GM12878 (cell line): Measurements from ENCODE around the gene C1orf21. TPM values are rescaled to one million over a fixed set of nuclear protein-coding genes. Genes with fewer than 3 reads are reported as not detected.

ENCODE experiments used
- ATAC-seq: fragments of 200-7000 bp; cut with Tn5 transposase; 3 replicates; pipeline ENCODE4 v1.9.1; 2020; ENCODE audit warnings: mild to moderate bottlenecking, moderate library complexity
- BruUV-seq: library from RNA; stranded (reverse); fragments of 400-500 nt; replicated peaks from 2 replicates; lab custom pipeline; 2021; lab: Mats Ljungman, UMichigan
- CTCF ChIA-PET: fragments of 300-600 bp; sonication (Branson Sonifier 250); formaldehyde crosslinking; extraction: SDS; loops from one replicate; lab custom pipeline; 2021; ENCODE audit warnings: inconsistent platforms; lab: Yijun Ruan, JAX
- POLR2A ChIA-PET: fragments of 350-600 bp; formaldehyde crosslinking; extraction: SDS; loops from one replicate; lab custom pipeline; 2021; ENCODE audit warnings: inconsistent platforms; lab: Charles Lee
- RAD21 ChIA-PET: fragments of 300-600 bp; sonication (Branson Sonifier 250); formaldehyde crosslinking; loops from one replicate; lab custom pipeline; 2023; ENCODE audit warnings: antibody characterized with exemption; ENCODE audit not compliant: unreplicated experiment; lab: Charles Lee
- SMC1A ChIA-PET: fragments of 300-600 bp; sonication (Branson Sonifier 250); formaldehyde crosslinking; loops from one replicate; lab custom pipeline; 2023; ENCODE audit not compliant: unreplicated experiment, uncharacterized antibody; lab: Charles Lee
- DNase-seq: peaks from one replicate; pipeline ENCODE4 v3.0.0-alpha.2; 2011; ENCODE audit warnings: low read depth, low spot score
- FAIRE-seq: peaks from 3 replicates; lab custom pipeline; 2011; peaks lifted over from hg19 to GRCh38; lab: Jason Lieb, UNC
- H2AFZ ChIP-seq: 2 replicates; pipeline ENCODE4 v1.6.0; 2011; ENCODE audit warnings: low read depth, low read length, control low read depth; ENCODE audit not compliant: control insufficient read depth
- H3K27ac ChIP-seq: 2 replicates; pipeline ENCODE4 v1.5.1; 2011; ENCODE audit warnings: control low read depth; ENCODE audit not compliant: control insufficient read depth, insufficient read depth
- H3K27me3 ChIP-seq, 2 experiments: replicated peaks in 1 of 2; 2 replicates each; pipeline versions ENCODE4 v1.6.0 to v1.6.1; 2011; ENCODE audit warnings: low read length in 1 of 2; ENCODE audit not compliant: control insufficient read depth in 2 of 2, insufficient read depth in 2 of 2
- H3K36me3 ChIP-seq, 2 experiments: 2 replicates each; pipeline ENCODE4 v1.5.1; 2011; ENCODE audit warnings: low read length in 1 of 2; ENCODE audit not compliant: control insufficient read depth in 2 of 2, insufficient read depth in 2 of 2
- H3K4me1 ChIP-seq: 2 replicates; pipeline ENCODE4 v1.6.1; 2011; ENCODE audit warnings: mild to moderate bottlenecking, low read length, moderate library complexity, mixed read lengths; ENCODE audit not compliant: control insufficient read depth, insufficient read depth
- H3K4me2 ChIP-seq: 2 replicates; pipeline ENCODE4 v1.6.0; 2011; ENCODE audit warnings: control low read depth; ENCODE audit not compliant: control insufficient read depth, insufficient read depth
- H3K4me3 ChIP-seq: fragments of 200-600 bp; sonication (generic); 2 replicates; pipeline ENCODE4 v1.5.1; 2016
- H3K79me2 ChIP-seq: 2 replicates; pipeline ENCODE4 v1.6.0; 2011; ENCODE audit warnings: low read length; ENCODE audit not compliant: control insufficient read depth, insufficient read depth
- H3K9ac ChIP-seq: 2 replicates; pipeline ENCODE4 v1.8.0; 2011; ENCODE audit warnings: low read length, control low read depth, mixed read lengths; ENCODE audit not compliant: control insufficient read depth, insufficient read depth
- H3K9me3 ChIP-seq: replicated peaks from 3 replicates; pipeline ENCODE4 v1.5.1; 2011; ENCODE audit warnings: mild to moderate bottlenecking, low read length; ENCODE audit not compliant: control insufficient read depth, insufficient read depth
- H4K20me1 ChIP-seq: 2 replicates; pipeline ENCODE4 v1.6.0; 2011; ENCODE audit not compliant: control insufficient read depth, insufficient read depth
- ATF7 ChIP-seq: fragments of 450-650 bp; IDR thresholded peaks from 2 replicates; pipeline ENCODE4 v1.6.1; 2016; ENCODE audit warnings: low read depth, mild to moderate bottlenecking
- JUNB ChIP-seq: IDR thresholded peaks from 2 replicates; pipeline ENCODE4 v1.6.1; 2016; ENCODE audit warnings: antibody characterized with exemption, mild to moderate bottlenecking
- MXI1 ChIP-seq: fragments of 150-350 bp; IDR thresholded peaks from 2 replicates; pipeline ENCODE4 v1.6.1; 2011; ENCODE audit warnings: low read depth, mild to moderate bottlenecking, inconsistent platforms, low read length, improper control_type of control experiment
- NFYB ChIP-seq: IDR thresholded peaks from 2 replicates; pipeline ENCODE4 v1.6.1; 2011; ENCODE audit warnings: low read depth, mild to moderate bottlenecking, low read length, improper control_type of control experiment, moderate library complexity; ENCODE audit not compliant: insufficient read depth
- SIN3A ChIP-seq: IDR thresholded peaks from 2 replicates; pipeline ENCODE4 v1.6.1; 2012; ENCODE audit warnings: low read depth, low read length, improper control_type of control experiment
- SUPT20H ChIP-seq: IDR thresholded peaks from 2 replicates; pipeline ENCODE4 v1.6.1; 2011; ENCODE audit warnings: low read depth, mild to moderate bottlenecking, low read length, moderate library complexity, borderline replicate concordance; ENCODE audit not compliant: control insufficient read depth
- ZZZ3 ChIP-seq: IDR thresholded peaks from 2 replicates; pipeline ENCODE4 v1.6.1; 2011; ENCODE audit warnings: low read depth; ENCODE audit not compliant: control insufficient read depth, insufficient read length
- WGBS: methylation state at CpG from one replicate; pipeline ENCODE4 v1.1.6; 2016; ENCODE audit warnings: low lambda C conversion rate; ENCODE audit not compliant: insufficient replicate concordance, insufficient coverage; ENCODE audit errors: missing lambda C conversion rate; 5-methylcytosine and 5-hydroxymethylcytosine counted together
- in situ Hi-C: fragments of 300-500 bp; cut with MboI; formaldehyde crosslinking; loops from 9 replicates; pipeline ENCODE4 v1.14.3; 2018; ENCODE audit warnings: mixed read lengths
- intact Hi-C: fragments of 100-400 bp; cut with micrococcal nuclease; formaldehyde crosslinking; loops from one replicate; pipeline ENCODE4 v1.14.2; 2022; ENCODE audit not compliant: unreplicated experiment
- polyA plus RNA-seq, 11 experiments: library from polyadenylated mRNA; depleted of rRNA in 4 of 11; unstranded in 6 of 11; stranded (reverse) in 5 of 11; fragments of >200 nt; fragmentation: Nextera tagmentation in 4 of 11; fragmentation: Illumina TruSeq in 1 of 11; extraction: Ambion mirVana in 4 of 11; extraction: Trizol in 1 of 11; gene quantifications; 1 replicate in 1 of 11; 2 replicates in 10 of 11; pipeline versions ENCODE4 v1.2.1 to v1.2.3, GENCODE V29; 2011 to 2016; ENCODE audit warnings: inconsistent platforms in 2 of 11, missing spikeins in 2 of 11, low read depth in 1 of 11
- total RNA-seq, 4 experiments: library from RNA; depleted of rRNA in 3 of 4; stranded (reverse); fragments of >200 nt in 3 of 4; fragmentation: Illumina TruSeq in 1 of 4; extraction: Trizol in 1 of 4; gene quantifications; 2 replicates each; pipeline versions ENCODE4 v1.2.1 to v1.2.3, GENCODE V29; 2013 to 2021

C1orf21 gene
- total and polyA plus RNA-seq, 10 of the 15 experiments (the other 5 are each of a cell fraction or from before 2014, with no cell fraction given): 0.03 to 1.6 (median 0.17) TPM; not detected in 3

DNA sequence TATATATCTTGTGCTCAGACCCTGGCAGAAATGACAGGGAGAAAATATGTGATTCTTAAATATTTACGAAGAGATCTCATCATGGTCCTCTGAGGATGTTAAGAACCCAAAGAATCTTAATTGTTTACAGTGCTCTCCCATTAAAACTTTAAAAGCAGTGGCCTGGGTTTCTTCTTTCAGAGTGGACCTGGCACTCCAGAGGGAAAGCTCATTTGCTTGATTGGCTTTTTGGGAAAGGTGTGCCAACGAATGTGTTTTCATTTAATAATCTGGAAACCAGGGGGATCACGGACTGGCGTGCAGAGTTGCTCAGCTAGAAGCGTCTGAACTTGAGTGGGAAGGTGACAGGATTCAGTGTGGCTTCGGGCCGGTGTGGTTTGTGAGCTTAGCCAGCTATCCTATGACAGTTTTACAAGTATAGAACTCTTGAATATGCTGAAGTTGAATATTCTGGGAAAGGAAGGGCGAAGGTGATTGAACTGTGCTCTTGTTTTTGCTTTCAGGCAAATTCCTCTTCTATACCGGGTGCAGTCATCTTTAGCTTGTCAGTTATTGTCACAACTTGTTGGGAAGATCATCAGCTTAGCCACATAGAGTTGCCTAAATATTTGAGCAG is 154.8 kb downstream of the C1orf21 start:
- H3K79me2 ChIP-seq: no peaks in the 10 kb centered on the region
- ChIA-PET CTCF (interaction anchor here (0.6 to 1.0 kb wide), 2 partner anchors 129 to 150 kb away, joined by 3 read pairs; no protein-coding TSS in a partner anchor), POLR2A (no interaction called here), SMC1A (no interaction called here), RAD21 (interaction anchor here (1.0 kb wide), 1 partner anchor 49 kb away, joined by 4 read pairs; no protein-coding TSS in a partner anchor)
- no peak overlapping the region for H3K9ac ChIP-seq
- ATAC-seq (no peak), FAIRE-seq (no peak), DNase-seq (no peak)
- H3K27ac ChIP-seq: no peak overlapping the region
- H3K4me1 ChIP-seq: no peaks in the 10 kb centered on the region
- no peaks in the 10 kb centered on the region for H4K20me1 ChIP-seq
- no peaks in the 10 kb centered on the region for H3K9me3 ChIP-seq
- H3K27me3 ChIP-seq: no peaks in the 10 kb centered on the region
- H3K4me2 ChIP-seq: no peak overlapping the region
- intact Hi-C loops: no loop called here
- in situ Hi-C loops: no loop called here
- H3K36me3 ChIP-seq: no peaks in the 10 kb centered on the region
- TF ChIP-seq SUPT20H: no peak
- no peak for TF ChIP-seq ZZZ3
- TF ChIP-seq JUNB: no peak
- 25% methylated on average over 9 of the region's 9 CpGs for WGBS
- H2AFZ ChIP-seq: no peak overlapping the region
- BruUV-seq: no TSS peak
- H3K4me3 ChIP-seq: no peak overlapping the region

DNA sequence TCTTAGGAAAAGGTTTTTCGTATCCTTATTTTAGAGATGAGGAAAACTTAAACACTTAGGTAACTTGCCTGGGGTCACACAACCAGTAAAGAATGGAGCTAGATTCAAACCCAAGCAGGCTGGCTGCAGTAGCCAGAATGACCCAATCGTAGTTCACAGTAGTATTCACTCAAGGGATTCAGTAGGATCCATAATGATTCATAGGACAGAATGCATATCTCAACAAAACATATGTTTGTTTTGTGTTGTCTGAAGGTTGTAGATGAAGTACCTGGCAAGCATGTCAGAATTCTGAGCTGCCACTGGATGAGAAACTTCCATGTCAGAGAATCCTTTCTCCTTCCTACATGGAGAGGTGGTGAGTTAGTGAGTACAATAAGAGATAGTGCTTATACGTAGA is 155.5 kb downstream of the C1orf21 start:
- intact Hi-C loops: no loop called here
- TF ChIP-seq SIN3A: no peak
- no peak for TF ChIP-seq ATF7
- TF ChIP-seq MXI1: no peak
- no peak for TF ChIP-seq NFYB
- no peaks in the 10 kb centered on the region for H3K79me2 ChIP-seq
- DNase-seq: no peak
- H3K4me1 ChIP-seq: no peaks in the 10 kb centered on the region
- SMC1A ChIA-PET: no interaction called here
- H3K27ac ChIP-seq: no peak overlapping the region
- H3K36me3 ChIP-seq: no peaks in the 10 kb centered on the region
- no peak overlapping the region for H2AFZ ChIP-seq
- H3K4me2 ChIP-seq: no peak overlapping the region
- H3K9ac ChIP-seq: no peak overlapping the region
- no peak for ATAC-seq
- H3K4me3 ChIP-seq: no peak overlapping the region
- no TSS peak for BruUV-seq
- RAD21 ChIA-PET: no interaction called here
- CTCF ChIA-PET: interaction anchor here (0.6 to 1.0 kb wide), 2 partner anchors 129 to 150 kb away, joined by 3 read pairs; no protein-coding TSS in a partner anchor
- no peak for FAIRE-seq
- 43% methylated on average over 3 of the region's 3 CpGs for WGBS
- H4K20me1 ChIP-seq: no peaks in the 10 kb centered on the region
- POLR2A ChIA-PET: no interaction called here
- no peaks in the 10 kb centered on the region for H3K27me3 ChIP-seq
- in situ Hi-C loops: no loop called here
- H3K9me3 ChIP-seq: no peaks in the 10 kb centered on the region
